LNCaP clone FGC (cell line): ENCODE data around the gene MS4A1.

Experiments
- DNase-seq: peaks from one replicate; pipeline ENCODE4 v3.0.0-alpha.2; 2011; ENCODE audit warnings: low read depth
- H3K4me3 ChIP-seq: 2 replicates; pipeline ENCODE4 v1.5.1; 2011; ENCODE audit warnings: mild to moderate bottlenecking, low read depth, low read length, control low read depth
- CTCF ChIP-seq: IDR thresholded peaks from 2 replicates; pipeline ENCODE4 v1.5.1; 2012; ENCODE audit warnings: mild to moderate bottlenecking; ENCODE audit not compliant: control insufficient read depth, insufficient read depth; ENCODE audit errors: extremely low read depth

MS4A1 gene

GRCh38 chr11:60513496-60514460, 58.1 kb downstream of the MS4A1 start:
- TF ChIP-seq CTCF: no peak
- no peak overlapping the region for H3K4me3 ChIP-seq
- DNase-seq: no peak

DNA sequence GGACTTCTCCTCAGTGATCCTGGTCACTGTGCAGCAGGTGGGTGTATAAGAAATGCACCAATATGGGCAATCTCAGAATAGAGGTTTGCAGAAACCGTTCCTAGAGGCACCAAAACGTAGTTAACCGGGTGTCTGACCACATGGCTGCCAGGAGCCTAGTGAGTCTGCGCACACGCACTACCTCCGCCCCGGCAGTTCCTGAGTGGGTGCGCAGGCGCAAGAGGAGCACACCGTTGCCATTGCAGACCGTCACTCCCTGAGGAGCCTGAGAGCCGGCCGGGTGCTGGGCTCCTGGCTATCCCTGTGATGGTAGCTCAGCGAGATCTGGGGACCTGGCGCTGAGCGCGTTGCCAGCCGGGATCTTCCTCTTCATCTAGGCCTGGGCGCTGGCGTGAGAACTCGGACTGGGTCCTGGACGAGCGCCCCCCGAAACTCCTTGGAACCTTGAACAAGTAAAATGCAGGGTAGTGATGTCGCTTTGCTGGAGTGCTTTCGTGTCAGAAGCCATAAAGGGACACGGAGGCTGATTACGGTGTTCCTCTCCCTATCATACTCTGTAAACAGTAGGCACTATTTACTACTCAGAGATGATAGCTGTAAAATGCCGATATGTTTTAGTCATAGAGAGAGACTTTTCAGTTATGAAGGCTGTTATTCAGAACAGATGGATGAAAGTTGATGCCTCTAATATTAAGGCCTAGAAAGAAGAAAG, 59.7 kb downstream of the MS4A1 start, which contains the start of gene MS4A13:
MS4A13 (plus strand) TSS at position 249 of the 712 bp plus-strand sequence. CDS start 2,692 bp downstream, outside the sequence.
- no peak for TF ChIP-seq CTCF
- DNase-seq: no peak
- no peak within 1 kb of the TSS for H3K4me3 ChIP-seq
